A549 (cell line): ENCODE results near the gene CNTN1. TPM values are rescaled to one million over a fixed set of nuclear protein-coding genes. Genes with fewer than 3 reads are reported as not detected.

Source experiments
- ATAC-seq, 2 experiments: fragments of 200-7000 bp in 1 of 2; fragments of >200 bp in 1 of 2; cut with Nextera tagmentation in 1 of 2; cut with Tn5 transposase in 1 of 2; 3 replicates each; pipeline versions ENCODE4 v1.8.0 to v1.9.1; 2018 to 2020; ENCODE audit warnings: mild to moderate bottlenecking in 1 of 2, moderate library complexity in 1 of 2
- CTCF ChIA-PET: fragments of 300-600 bp; sonication (Branson Sonifier 250); formaldehyde crosslinking; extraction: SDS; loops from one replicate; lab custom pipeline; 2021; ENCODE audit warnings: antibody characterized with exemption, inconsistent platforms; lab: Yijun Ruan, JAX
- POLR2A ChIA-PET: fragments of 350-600 bp; formaldehyde crosslinking; extraction: SDS; loops from one replicate; lab custom pipeline; 2021; ENCODE audit warnings: antibody characterized with exemption, inconsistent platforms; lab: Yijun Ruan, JAX
- DNase-seq, 2 experiments: peaks; one replicate each; pipeline versions ENCODE4 v3.0.0 to v3.0.0-alpha.2; 2011 to 2016; ENCODE audit warnings: low read depth in 1 of 2, low spot score in 1 of 2
- FAIRE-seq: peaks from 2 replicates; lab custom pipeline; 2011; peaks lifted over from hg19 to GRCh38; lab: Jason Lieb, UNC
- H3K27ac ChIP-seq, 2 experiments: fragments of >200 bp; sonication (Bioruptor Twin); formaldehyde crosslinking; 3 replicates each; pipeline ENCODE4 v1.5.1; 2016 to 2017
- H3K4me1 ChIP-seq: fragments of >200 bp; sonication (Bioruptor Twin); formaldehyde crosslinking; 3 replicates; pipeline ENCODE4 v1.6.1; 2016
- H3K4me2 ChIP-seq: fragments of >200 bp; sonication (Bioruptor Twin); formaldehyde crosslinking; 3 replicates; pipeline ENCODE4 v1.6.1; 2016
- H3K4me3 ChIP-seq: fragments of >200 bp; sonication (Bioruptor Twin); formaldehyde crosslinking; 3 replicates; pipeline ENCODE4 v1.5.1; 2016
- H3K9me3 ChIP-seq: fragments of >200 bp; sonication (Bioruptor Twin); formaldehyde crosslinking; 3 replicates; pipeline ENCODE4 v1.6.1; 2016
- ATOH8 ChIP-seq: fragments of 250-450 bp; sonication (Bioruptor Pico); IDR thresholded peaks from 2 replicates; pipeline ENCODE4 v1.5.0; 2020; ENCODE audit warnings: low read depth, mild to moderate bottlenecking, moderate library complexity
- CBX8 ChIP-seq: fragments of 200-600 bp; sonication (generic); IDR thresholded peaks from 2 replicates; pipeline ENCODE4 v1.6.1; 2016
- EHF ChIP-seq: fragments of 250-450 bp; sonication (Bioruptor Pico); IDR thresholded peaks from 2 replicates; pipeline ENCODE4 v1.5.0; 2020; ENCODE audit warnings: mild to moderate bottlenecking
- ELK1 ChIP-seq: fragments of 150-350 bp; IDR thresholded peaks from 2 replicates; pipeline ENCODE4 v1.6.1; 2014; ENCODE audit warnings: low read depth, mild to moderate bottlenecking, low read length
- ESRRA ChIP-seq: fragments of 150-350 bp; IDR thresholded peaks from 2 replicates; pipeline ENCODE4 v1.6.1; 2014; ENCODE audit warnings: mild to moderate bottlenecking, low read length, borderline replicate concordance
- FOSB ChIP-seq: fragments of 250-450 bp; sonication (Bioruptor Pico); IDR thresholded peaks from 2 replicates; pipeline ENCODE4 v1.5.0; 2020; ENCODE audit warnings: mild to moderate bottlenecking, moderate library complexity
- GATA3 ChIP-seq: IDR thresholded peaks from 2 replicates; pipeline ENCODE4 v1.6.1; 2012; ENCODE audit warnings: borderline replicate concordance
- HDAC2 ChIP-seq: fragments of 200-600 bp; sonication (generic); IDR thresholded peaks from 2 replicates; pipeline ENCODE4 v1.6.1; 2016
- HES2 ChIP-seq: fragments of >200 bp; sonication (Bioruptor Twin); formaldehyde crosslinking; IDR thresholded peaks from 2 replicates; pipeline ENCODE4 v1.6.1; 2016
- HEYL ChIP-seq: fragments of 250-450 bp; sonication (Bioruptor Pico); IDR thresholded peaks from 2 replicates; pipeline ENCODE4 v1.8.0; 2021; ENCODE audit warnings: mild to moderate bottlenecking, moderate library complexity
- HOXA7 ChIP-seq: fragments of 250-450 bp; sonication (Bioruptor Pico); IDR thresholded peaks from 2 replicates; pipeline ENCODE4 v1.5.0; 2020; ENCODE audit warnings: mild to moderate bottlenecking, moderate library complexity
- KDM1A ChIP-seq: fragments of 200-600 bp; sonication (generic); IDR thresholded peaks from 2 replicates; pipeline ENCODE4 v1.6.1; 2016; ENCODE audit warnings: low read depth, mild to moderate bottlenecking
- KDM5A ChIP-seq: fragments of 200-600 bp; sonication (generic); IDR thresholded peaks from 2 replicates; pipeline ENCODE4 v1.6.1; 2016; ENCODE audit warnings: antibody characterized with exemption, mild to moderate bottlenecking
- MAZ ChIP-seq: fragments of 150-350 bp; IDR thresholded peaks from 2 replicates; pipeline ENCODE4 v1.6.1; 2014; ENCODE audit warnings: antibody characterized with exemption, low read depth, low read length, borderline replicate concordance
- NFE2L2 ChIP-seq: fragments of 150-350 bp; conservative IDR thresholded peaks from 2 replicates; pipeline ENCODE4 v1.6.1; 2014; ENCODE audit warnings: low read length
- PHF8 ChIP-seq: fragments of 200-600 bp; sonication (generic); IDR thresholded peaks from 2 replicates; pipeline ENCODE4 v1.6.1; 2016; ENCODE audit warnings: low read depth, mild to moderate bottlenecking, antibody characterized with exemption, moderate library complexity, borderline replicate concordance
- RAD21 ChIP-seq, 2 experiments: fragments of >200 bp in 1 of 2; sonication (Bioruptor Twin) in 1 of 2; formaldehyde crosslinking in 1 of 2; IDR thresholded peaks in 1 of 2; conservative IDR thresholded peaks in 1 of 2; 2 replicates in 1 of 2; 3 replicates in 1 of 2; pipeline ENCODE4 v1.6.1; 2012 to 2018; ENCODE audit warnings: inconsistent platforms in 1 of 2
- RCOR1 ChIP-seq: fragments of 150-350 bp; IDR thresholded peaks from 2 replicates; pipeline ENCODE4 v1.6.1; 2014; ENCODE audit warnings: antibody characterized with exemption, low read length, low read depth
- REST ChIP-seq: fragments of 200-600 bp; sonication (generic); IDR thresholded peaks from 2 replicates; pipeline ENCODE4 v1.6.1; 2016; ENCODE audit warnings: antibody characterized with exemption, mild to moderate bottlenecking, moderate library complexity
- RFX5 ChIP-seq: fragments of 450-650 bp; IDR thresholded peaks from 2 replicates; pipeline ENCODE4 v1.7.1; 2014; ENCODE audit warnings: antibody characterized with exemption, mild to moderate bottlenecking, moderate library complexity
- SMC3 ChIP-seq: fragments of >200 bp; sonication (Bioruptor Twin); formaldehyde crosslinking; IDR thresholded peaks from 3 replicates; pipeline ENCODE4 v1.6.1; 2018; ENCODE audit warnings: inconsistent platforms
- SREBF2 ChIP-seq: fragments of 450-650 bp; IDR thresholded peaks from 2 replicates; pipeline ENCODE4 v1.6.1; 2014; ENCODE audit warnings: mild to moderate bottlenecking, moderate library complexity
- TFCP2L1 ChIP-seq: fragments of 250-450 bp; sonication (Bioruptor Pico); IDR thresholded peaks from 2 replicates; pipeline ENCODE4 v1.5.0; 2021; ENCODE audit warnings: mild to moderate bottlenecking
- USF2 ChIP-seq: fragments of 450-650 bp; IDR thresholded peaks from 2 replicates; pipeline ENCODE4 v1.6.1; 2014; ENCODE audit warnings: antibody characterized with exemption
- ZC3H11A ChIP-seq: fragments of 450-650 bp; IDR thresholded peaks from 2 replicates; pipeline ENCODE4 v1.6.1; 2014; ENCODE audit warnings: antibody characterized with exemption, mild to moderate bottlenecking
- ZFP36 ChIP-seq: fragments of 450-650 bp; IDR thresholded peaks from 2 replicates; pipeline ENCODE4 v1.6.1; 2014; ENCODE audit warnings: borderline replicate concordance; ENCODE audit not compliant: partially characterized antibody
- ZNF302 ChIP-seq: fragments of 250-450 bp; sonication (Bioruptor Pico); IDR thresholded peaks from 2 replicates; pipeline ENCODE4 v1.9.0; 2021; ENCODE audit warnings: inconsistent platforms, mild to moderate bottlenecking, moderate library complexity
- ZSCAN20 ChIP-seq: fragments of 250-450 bp; sonication (Bioruptor Pico); IDR thresholded peaks from 2 replicates; pipeline ENCODE4 v1.8.0; 2022; ENCODE audit warnings: mild to moderate bottlenecking, moderate library complexity
- WGBS: methylation state at CpG from one replicate; pipeline ENCODE4 v1.1.6; 2017; ENCODE audit errors: missing lambda C conversion rate; 5-methylcytosine and 5-hydroxymethylcytosine counted together
- polyA plus RNA-seq, 4 experiments: library from polyadenylated mRNA; depleted of rRNA in 3 of 4; stranded (reverse); fragments of >200 nt; fragmentation: RNase III in 1 of 4; extraction: RNeasy Plus Mini Kit Qiagen cat#74134 plus additional on column Dnase treatment in 1 of 4; gene quantifications; 2 replicates in 3 of 4; 3 replicates in 1 of 4; pipeline ENCODE4 v1.2.3, GENCODE V29; 2011 to 2017

The CNTN1 gene
- polyA plus RNA-seq, 2 of the 4 experiments (the other 2 are of a cell fraction): 69.7 to 175 TPM

GRCh38 chr12:41019461-41019860, 327.2 kb downstream of the CNTN1 start:
- TF ChIP-seq PHF8: no peak
- TF ChIP-seq FOSB (CRISPR knock-in tag): no peak
- no peak for TF ChIP-seq ESRRA
- TF ChIP-seq NFE2L2: no peak
- no peak for TF ChIP-seq REST
- TF ChIP-seq ZFP36: no peak
- TF ChIP-seq RCOR1: no peak
- TF ChIP-seq KDM5A: no peak
- no peak for TF ChIP-seq MAZ
- no peak for TF ChIP-seq CBX8
- no peak for TF ChIP-seq EHF (CRISPR knock-in tag)
- no peak for TF ChIP-seq ATOH8 (CRISPR knock-in tag)
- no peak for TF ChIP-seq ZSCAN20
- TF ChIP-seq RAD21 (conservative IDR thresholded peaks at IDR 0.05 in 1 of 2, IDR thresholded peaks at IDR 0.05 in 1 of 2): no peak
- no peak for TF ChIP-seq USF2
- no peak for TF ChIP-seq TFCP2L1 (CRISPR knock-in tag)
- no peak for TF ChIP-seq GATA3
- TF ChIP-seq HDAC2: no peak
- TF ChIP-seq ELK1: no peak
- Histone ChIP-seq H3K4me2 (no peak overlapping the region), H3K4me3 (no peak overlapping the region), H3K9me3 (no peaks in the 10 kb centered on the region), H3K4me1 (peaks cover 6% of the 10 kb centered on the region; the same call in 1 of the 3 replicates), H3K27ac (no peak overlapping the region)
- ChIA-PET POLR2A (no interaction called here), CTCF (no interaction called here)
- DNase-seq (no peak), ATAC-seq (no peak), FAIRE-seq (no peak)

- DNase-seq (no peak), FAIRE-seq (no peak), ATAC-seq (no peak)
- no peaks in the 10 kb centered on the region for H3K9me3 ChIP-seq
- H3K4me1 ChIP-seq: no peaks in the 10 kb centered on the region
- H3K4me3 ChIP-seq: no peak overlapping the region
- no peak overlapping the region for H3K27ac ChIP-seq
- ChIA-PET CTCF (no interaction called here), POLR2A (no interaction called here)
- no peak overlapping the region for H3K4me2 ChIP-seq
- 48% methylated on average over 1 of the region's 1 CpG for WGBS
- TF ChIP-seq ZC3H11A (no peak), REST (no peak), ELK1 (no peak), SMC3 (no peak), KDM5A (no peak), MAZ (no peak), HES2 (no peak), ZNF302 (CRISPR knock-in tag) (no peak), HEYL (CRISPR knock-in tag) (no peak), RFX5 (no peak), KDM1A (no peak), SREBF2 (no peak), HOXA7 (CRISPR knock-in tag) (no peak)
Measured at GRCh38 chr12:41023836-41024235, 331.6 kb downstream of the CNTN1 start.
